HG03521 (cell line): Measurements from ENCODE around the gene NPBWR2.
"Not testable (repeated sequence)": the region's sequence is repeated elsewhere in the genome, so short reads cannot be mapped to it uniquely, and the experiment has no call there.

Experiments used
- ATAC-seq: cut with Tn5 transposase; IDR thresholded peaks from one replicate; pipeline ENCODE4 v1.9.1; 2021; ENCODE audit warnings: mild to moderate bottlenecking, moderate library complexity; ENCODE audit not compliant: unreplicated experiment

Gene NPBWR2

GRCh38 chr20:64144144-64144912 lies 37.0 kb upstream of the NPBWR2 start:
- no peak for ATAC-seq

DNA sequence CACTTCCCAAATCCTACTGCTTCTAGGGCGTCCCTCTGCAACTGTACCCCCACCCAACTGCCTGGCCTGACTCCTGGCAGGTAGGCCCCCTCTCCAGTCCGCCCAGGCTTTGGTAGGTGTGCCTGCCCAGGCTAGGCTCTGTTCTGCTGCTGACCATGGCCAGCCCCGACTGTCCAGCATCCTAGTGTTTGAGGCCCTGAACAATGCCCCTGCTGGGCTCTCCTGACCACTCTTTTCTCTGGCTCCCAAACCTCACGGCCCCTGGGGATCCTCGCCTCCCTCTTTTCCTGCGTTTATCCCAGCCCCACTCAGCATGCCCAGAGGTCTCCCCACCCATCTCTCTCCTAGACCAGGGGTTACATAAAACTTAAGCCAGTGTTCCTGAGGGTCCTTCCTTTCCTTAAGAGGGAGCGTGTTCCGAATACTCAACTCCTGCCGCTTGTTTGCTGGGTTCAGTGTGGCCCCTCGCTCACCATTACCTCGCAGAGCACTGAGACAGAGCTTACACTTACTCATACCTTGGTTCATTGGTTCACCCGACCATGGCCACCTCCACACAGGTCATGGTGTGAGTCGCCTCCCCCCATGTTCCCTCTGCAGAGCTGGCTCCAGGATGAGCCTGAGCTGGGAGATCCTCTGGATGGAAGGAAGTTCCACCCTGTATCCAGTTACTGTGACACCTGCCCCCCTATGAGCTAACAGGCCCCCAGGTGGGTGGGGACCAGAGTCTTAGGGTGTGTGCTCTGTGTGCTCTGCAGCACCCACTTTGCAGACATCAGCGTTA lies 35.8 kb upstream of the NPBWR2 start:
- no peak for ATAC-seq

- ATAC-seq: no peak
Observed at GRCh38 chr20:64142590-64142989, 35.2 kb upstream of the NPBWR2 start.

DNA sequence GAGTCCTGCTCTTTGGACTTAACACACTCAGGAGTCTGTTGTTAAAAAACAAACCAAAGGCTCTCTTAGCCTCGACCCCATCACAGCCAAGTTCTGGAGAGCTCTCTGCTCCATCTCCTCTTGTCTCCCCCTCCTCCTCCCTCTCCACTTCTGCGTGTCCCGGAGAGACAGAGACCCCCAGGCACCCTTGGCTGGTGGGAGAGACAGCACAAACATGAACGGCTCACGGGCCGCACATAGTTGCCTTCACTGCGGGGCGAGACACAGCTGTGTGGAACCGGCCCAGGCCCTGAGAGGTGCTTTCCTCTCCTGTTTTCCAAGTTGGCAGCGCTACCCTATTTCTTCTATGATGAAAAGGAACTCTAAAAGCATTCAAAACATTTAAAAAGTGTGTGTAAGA lies 33.6 kb upstream of the NPBWR2 start:
- ATAC-seq: no peak

DNA sequence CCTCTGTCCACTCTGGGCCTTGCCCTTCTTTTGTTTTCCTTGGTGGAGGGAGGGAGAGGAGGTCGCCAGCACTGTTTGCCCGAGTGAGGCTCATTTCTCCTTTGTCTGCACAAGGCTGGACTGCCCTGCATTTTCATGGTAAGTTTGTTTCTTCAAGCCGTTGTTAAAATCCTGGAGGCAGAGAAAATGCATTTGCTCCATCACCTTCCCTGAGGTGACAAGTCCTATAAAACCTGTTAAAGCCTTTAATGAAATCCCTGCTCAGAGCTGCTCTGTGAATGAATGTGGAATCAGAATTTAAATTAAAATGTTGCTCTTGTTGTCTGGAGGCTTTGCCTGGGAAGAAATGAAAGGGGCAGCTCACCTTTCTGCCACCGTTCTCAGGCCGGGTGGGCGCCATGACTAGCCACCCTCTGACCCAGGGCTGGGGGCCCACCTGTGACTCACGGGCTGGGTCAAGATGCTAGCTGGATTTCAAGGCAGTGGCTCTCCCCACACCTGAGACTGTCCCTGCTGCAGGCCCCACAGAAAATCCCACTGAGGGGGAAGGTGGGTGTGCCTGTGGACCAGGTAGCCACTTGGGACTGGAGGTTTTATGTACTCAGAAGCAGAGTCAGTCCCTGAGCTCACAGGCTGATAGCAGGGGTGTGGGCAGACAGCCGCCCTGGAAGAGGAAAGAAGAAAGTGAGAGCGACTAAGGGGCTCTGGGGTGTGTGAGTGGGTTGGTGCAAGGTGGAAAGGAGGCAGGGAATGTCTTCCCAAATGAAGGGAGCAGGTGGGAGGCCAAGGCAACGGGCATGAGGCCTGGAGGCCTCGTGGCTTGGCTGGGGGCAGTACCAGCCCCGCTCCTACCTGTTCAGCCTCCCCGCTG lies 32.9 kb upstream of the NPBWR2 start:
- ATAC-seq: no peak

DNA sequence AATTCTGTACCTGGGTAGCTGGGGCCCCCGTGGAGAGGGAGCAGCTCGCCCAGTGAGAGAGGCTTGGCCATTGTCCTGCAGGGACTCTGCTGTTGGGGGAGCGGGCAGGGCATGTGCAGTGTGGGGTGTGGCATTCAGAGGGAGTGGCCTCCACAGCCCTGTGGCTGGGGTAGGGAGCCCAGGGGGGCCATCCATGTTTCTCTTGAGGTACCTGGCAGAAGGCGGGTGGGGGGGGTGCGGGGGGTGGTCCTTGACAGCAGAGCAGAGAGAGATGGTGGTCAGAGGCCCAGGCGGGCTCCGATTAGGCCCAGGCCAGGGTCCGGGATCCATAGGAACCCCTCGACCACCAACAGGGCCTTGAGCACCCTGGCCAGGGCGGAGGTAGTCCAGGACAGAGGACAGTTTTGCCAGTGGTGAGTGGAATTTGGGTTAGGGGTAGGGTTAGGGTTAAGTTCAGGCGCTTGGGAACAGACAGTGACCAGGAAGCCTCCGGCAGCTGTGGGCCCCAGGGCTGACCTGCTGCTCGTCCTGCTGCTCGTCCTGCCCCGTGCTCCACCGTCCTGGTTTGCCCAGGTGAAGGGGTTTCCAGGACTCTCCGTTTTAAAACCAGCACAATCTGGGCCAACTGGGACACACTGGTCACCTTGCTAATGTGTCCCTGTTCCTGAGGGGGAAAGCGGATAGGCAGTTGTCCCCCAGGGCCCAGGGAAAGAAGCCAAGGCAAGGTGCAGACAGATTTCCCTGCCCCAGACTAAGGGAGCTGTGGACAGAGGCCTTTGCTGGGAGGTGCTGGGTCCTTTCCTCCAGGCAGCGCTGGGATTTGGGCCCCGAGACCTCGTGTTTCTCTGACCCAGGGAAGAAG lies 32.1 kb upstream of the NPBWR2 start:
- no peak for ATAC-seq

DNA sequence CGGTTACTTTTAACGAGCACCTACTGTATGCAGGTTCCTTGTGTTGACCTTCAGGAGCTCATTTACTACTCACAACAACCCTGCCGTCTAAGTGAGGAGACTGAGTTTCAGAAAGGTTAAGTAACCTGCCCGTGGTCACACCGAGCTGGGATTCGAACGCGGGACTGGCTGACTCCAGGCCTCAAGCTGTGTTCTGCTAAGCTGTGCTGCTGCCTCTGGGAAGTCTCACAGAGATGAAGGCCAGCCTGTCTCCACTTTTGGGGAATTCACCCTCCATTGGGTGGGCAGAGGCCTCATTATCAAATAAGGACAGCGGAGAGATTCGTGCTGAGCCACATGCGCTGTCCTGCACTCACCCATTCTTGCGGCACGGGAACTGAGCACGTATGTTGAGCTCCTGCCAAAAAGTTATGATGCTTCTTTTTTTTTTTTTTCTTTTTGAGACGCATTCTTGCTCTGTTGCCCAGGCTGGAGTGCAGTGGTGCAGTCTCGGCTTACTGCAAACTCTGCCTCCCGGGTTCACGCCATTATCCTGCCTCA lies 31.0 kb upstream of the NPBWR2 start:
- ATAC-seq: no peak

GRCh38 chr20:64137598-64138031 lies 30.2 kb upstream of the NPBWR2 start:
- ATAC-seq: no peak

DNA sequence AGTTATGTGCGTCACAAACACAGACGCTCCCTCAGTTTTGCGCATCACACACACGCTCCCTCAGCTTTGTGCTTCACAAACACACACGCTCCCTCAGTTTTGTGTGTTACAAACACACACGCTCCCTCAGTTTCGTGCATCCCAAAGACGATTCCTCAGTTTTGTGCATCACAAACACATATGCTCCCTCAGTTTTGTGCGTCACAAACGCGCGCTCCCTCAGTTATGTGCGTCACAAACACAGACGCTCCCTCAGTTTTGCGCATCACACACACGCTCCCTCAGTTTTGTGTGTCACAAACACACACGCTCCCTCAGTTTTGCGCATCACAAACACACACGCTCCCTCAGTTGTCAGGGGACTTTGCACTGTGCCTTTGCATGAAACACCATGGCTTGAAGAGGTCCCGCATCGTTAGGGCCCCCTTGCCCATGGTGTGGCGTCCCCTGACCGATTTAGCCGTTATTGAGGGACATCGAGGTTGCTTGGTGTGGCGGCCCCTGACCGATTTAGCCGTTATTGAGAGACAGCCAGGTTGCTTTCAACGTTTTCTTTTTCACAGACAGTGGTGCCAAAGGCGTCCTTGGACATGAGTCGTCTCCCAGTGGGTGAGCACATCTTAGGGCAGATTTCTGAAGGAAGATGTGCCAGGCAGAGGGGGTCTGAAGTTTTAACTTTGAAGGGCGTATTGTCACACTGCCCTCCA lies 28.8 kb upstream of the NPBWR2 start:
- ATAC-seq: no peak

DNA sequence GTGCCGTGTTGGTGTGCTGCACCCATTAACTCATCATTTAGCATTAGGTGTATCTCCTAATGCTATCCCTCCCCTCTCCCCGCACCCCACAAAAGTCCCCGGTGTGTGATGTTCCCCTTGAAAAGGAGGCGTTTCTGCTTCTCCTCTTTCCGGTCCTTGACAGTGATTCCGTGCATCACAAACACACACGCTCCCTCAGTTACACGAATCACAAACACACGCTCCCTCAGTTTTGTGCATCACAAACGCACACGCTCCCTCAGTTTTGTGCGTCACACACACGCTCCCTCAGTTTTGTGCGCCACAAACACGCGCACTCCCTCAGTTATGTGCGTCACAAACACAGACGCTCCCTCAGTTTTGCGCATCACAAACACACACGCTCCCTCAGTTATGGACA lies 27.4 kb upstream of the NPBWR2 start:
- not testable (repeated sequence) for ATAC-seq

DNA sequence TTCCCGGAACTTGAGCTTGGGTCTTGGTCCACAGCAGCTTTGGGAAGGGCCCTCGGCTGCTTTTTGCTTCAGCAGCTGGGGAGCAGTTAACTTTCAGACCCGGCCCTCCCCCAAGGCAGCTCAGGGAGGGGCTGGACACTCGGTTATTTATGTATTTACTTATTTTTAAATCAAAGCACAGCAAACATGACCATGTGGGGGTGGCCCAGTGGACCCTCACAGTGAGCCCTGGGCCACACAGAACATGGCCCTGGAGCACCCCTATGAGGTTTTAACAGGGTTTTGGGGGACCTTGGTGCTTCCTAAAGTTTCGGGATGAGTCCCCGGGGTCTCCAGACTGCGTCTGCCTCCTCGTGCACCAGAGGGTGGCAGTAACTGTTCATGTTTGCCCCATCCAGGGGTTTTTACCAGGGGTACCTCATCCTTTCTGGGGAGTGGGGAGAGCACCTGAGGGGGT lies 26.6 kb upstream of the NPBWR2 start:
- ATAC-seq: no peak

- no peak for ATAC-seq
Observed at GRCh38 chr20:64131406-64131805, 24.0 kb upstream of the NPBWR2 start.

- ATAC-seq: no peak
Observed at GRCh38 chr20:64130876-64131275, 23.5 kb upstream of the NPBWR2 start.

DNA sequence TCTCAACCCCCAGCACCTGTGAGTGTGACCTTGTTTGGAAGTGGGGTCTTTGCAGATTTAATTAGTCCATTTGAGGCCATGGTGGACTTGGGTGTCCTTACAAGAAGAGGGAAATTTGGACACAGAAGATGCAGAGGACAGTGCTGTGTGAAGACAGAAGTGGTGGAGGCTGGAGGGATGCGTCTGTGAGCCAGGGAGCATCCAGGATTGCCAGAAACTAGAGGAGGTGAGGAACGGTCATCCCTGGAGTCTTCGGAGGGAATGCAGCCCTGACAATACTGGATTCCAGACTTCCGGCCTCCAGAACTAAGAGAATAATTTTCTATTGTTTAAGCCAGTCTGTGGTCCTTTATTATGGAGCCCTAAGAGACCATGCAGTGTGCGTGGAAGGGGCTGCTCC lies 22.9 kb upstream of the NPBWR2 start:
- no peak for ATAC-seq

DNA sequence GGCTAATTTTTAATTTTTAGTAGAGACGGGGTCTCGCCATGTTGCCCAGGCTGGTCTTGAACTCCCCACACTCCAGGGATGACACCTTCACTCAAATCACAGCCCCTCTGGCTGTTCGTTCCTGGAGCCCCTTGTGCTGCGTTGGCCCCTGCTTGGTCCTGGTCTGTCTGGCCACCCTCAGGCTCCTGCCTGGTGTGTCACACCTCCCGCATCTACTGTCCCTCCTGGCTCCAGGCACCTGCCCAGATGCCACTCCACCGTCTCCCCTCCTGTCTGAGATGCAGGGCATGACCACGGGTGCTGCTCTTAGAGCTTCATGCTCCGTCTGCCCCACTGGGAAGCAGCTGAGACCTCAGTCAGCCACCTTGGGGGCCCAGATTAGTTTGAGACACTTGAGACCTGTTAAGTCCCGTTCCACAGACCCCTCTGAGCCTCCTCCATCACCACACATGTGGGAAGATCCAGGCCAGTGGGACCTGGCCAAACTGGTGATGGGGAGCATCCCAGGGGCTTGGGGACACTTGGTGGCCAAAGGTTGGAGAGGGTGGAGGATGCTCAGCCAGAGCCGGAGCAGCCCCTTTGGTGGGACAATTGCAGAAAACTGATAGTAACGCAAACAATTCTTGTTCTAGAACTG lies 21.9 kb upstream of the NPBWR2 start:
- ATAC-seq: no peak

GRCh38 chr20:64123517-64123916 lies 16.2 kb upstream of the NPBWR2 start:
- not testable (repeated sequence) for ATAC-seq

- not testable (repeated sequence) for ATAC-seq
Observed at GRCh38 chr20:64122927-64123326, 15.6 kb upstream of the NPBWR2 start.

DNA sequence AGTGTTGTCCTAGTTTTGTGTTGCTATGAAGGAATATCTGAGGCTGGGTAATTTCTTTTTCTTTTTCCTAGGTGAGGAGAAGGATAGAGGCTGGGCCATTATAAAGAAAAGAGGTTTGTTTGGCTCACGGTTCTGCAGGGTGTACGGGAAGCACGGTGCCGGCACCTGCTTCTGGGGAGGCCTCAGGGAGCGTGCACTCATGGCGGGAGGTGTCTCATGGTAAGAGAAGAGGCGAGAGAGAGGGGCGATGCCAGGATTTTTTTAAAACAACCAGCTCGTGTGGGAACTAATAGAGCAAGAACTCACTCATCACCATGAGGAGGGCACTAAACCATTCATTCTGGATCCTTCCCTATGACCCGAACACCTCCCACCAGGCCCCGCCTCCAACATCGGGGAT lies 14.2 kb upstream of the NPBWR2 start:
- ATAC-seq: no peak
